GM19324 (cell line): ENCODE data around the gene CST9.
"Not testable (repeated sequence)": the region's sequence is repeated elsewhere in the genome, so short reads cannot be mapped to it uniquely, and the experiment has no call there.

Experiments used
- ATAC-seq: cut with Tn5 transposase; IDR thresholded peaks from one replicate; pipeline ENCODE4 v1.9.1; 2021; ENCODE audit warnings: mild to moderate bottlenecking, moderate library complexity; ENCODE audit not compliant: unreplicated experiment, low FRiP score

CST9 gene

DNA sequence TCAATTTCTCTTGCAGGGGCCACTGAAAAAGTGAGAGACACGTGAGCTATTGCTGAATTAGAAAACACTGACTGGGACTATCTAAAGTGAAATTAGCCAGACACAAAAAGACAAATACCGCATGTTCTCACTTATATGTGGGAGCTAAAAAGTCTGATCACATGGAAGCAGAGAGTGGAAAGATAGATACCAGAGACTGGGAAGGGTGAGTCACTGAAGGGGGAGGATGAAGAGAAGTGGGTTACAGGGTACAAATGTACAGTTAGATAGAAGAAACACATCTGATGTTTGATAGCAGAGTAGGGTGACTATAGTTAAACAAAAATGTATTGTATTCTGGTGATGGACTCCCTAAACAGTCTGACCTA lies 18.6 kb upstream of the CST9 start:
- no peak for ATAC-seq

GRCh38 chr20:23623666-23624323 lies 18.1 kb upstream of the CST9 start:
- no peak for ATAC-seq

GRCh38 chr20:23622839-23623343 lies 17.2 kb upstream of the CST9 start:
- ATAC-seq, result no peak

DNA sequence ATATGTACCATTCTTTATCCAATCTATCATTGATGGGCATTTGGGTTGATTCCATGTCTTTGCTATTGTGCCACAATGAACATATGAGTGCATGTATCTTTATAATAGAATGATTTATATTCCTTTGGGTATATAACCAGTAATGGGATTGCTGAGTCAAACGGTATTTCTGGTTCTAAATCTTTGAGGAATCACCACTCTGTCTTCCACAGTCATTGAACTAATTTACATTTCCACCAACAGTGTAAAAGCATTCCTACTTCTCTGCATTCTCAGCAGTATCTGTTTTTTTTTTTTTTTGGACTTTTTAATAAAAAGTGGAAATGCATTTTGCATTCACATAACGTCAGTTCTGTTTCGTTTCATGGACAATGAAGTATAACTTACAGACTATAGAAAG lies 16.7 kb upstream of the CST9 start:
- not testable (repeated sequence) for ATAC-seq

DNA sequence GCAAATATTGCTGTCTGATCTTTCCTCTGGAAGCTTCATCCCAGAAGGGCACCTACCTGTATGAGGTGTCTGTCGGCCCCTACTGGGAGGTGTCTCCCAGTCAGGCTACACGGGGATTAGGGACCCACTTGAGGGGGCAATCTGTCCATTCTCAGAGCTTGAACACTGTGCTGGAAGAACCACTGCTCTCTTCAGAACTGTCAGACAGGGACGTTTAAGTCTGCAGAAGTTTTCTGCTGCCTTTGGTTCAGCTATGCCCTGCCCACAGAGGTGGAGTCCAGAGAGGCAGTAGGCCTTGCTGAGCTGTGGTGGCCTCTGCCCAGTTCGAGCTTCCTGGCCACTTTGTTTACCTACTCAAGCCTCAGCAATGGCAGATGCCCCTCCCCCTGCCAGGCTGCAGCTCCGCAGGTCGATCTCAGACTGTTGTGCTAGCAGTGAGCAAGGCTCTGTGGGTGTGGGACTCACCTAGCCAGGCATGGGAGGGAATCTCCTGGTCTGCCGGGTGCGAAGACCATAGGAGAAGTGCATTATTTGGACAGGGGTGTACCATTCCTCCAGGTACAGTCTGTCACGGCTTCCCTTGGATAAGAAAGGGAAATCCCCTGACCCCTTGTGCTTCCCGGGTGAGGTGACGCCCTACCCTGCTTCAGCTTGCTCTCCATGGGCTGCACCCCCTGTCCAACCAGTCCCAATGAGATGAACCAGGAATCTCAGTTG lies 15.1 kb upstream of the CST9 start:
- not testable (repeated sequence) for ATAC-seq

DNA sequence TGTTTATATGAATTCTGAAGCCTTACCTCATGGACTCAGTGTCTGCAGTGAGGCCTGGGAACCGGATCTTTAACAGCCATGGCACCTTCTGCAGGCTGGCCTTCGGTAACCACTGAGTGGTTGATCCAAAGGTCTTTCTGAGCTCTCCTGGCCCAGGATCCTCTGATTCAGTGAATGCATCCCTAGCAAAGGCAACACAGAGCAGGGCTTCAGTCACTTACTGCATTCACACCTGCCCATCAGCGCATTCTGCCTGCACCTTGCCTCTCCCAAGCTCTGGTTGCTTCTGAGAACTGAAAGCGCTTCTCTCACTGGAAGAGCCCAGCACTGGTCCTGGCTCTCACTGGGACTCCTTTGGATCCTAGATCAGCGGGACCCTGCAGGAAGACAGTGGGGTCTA lies 8.4 kb upstream of the CST9 start:
- no peak for ATAC-seq

DNA sequence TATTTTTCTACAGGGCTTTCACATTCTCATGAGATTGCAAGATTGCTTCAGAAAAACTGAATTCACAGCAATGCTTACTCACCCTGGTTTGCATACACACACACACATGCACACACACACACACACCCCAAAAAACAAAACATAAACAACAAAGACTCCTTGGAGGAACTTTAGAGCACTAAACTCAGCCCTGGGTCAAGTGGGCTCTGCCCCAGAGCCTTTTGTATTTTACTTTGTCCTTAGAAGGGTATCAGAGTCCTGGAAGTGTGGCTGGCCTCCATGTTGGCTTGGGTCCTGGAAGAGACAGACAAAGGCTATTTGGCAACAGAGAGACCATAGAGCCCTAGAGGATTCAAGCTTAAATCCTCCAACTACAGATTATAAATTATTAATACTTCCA lies 8.0 kb upstream of the CST9 start:
- ATAC-seq, result no peak

DNA sequence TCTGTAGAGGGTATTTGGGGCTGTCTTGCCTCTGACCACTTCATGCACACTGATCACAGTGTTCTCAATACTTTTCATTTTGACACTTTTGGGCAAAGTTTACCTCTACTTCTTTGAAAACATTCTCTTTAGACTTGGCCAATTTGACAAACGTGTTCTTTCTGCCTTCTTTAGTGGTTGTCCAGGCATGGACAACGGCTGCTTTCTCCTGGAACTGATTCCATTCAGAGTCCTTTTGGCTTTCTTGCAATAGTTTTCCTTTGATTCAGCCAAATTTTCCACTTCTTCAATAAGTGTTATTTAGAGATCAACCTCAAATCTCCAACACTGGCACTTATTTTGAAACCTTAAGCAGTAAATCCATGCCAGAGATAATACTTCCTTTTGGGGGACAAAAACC lies 6.7 kb upstream of the CST9 start:
- ATAC-seq, result no peak

DNA sequence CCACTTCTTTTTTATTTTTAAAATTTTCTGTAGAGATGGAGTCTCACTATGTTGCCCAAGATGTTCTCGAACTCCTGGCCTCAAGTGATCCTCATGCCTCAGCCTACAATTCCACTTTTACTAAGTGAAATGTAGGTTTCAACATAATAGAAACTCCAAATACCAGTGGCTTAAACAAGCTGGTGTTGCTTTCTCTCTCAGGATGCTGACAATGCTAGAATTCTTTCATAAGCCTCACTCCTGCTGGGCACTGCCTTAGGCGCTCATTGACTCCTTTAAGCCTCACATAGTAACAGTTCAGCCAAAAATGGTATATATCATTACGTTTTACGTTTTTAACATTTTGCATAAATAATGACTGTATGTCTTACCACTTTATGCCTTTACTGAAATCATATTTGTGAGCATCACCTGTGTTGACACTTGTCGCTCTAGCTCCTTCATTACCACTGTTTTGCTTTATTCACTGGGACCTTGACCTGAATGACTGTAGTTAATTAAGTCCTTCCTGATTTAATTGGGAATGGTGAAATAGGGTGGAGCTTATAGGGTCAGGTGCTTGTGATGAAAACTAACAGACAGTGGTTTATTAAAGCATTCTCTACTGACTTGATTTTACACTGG lies 3.9 kb upstream of the CST9 start:
- ATAC-seq, result no peak

DNA sequence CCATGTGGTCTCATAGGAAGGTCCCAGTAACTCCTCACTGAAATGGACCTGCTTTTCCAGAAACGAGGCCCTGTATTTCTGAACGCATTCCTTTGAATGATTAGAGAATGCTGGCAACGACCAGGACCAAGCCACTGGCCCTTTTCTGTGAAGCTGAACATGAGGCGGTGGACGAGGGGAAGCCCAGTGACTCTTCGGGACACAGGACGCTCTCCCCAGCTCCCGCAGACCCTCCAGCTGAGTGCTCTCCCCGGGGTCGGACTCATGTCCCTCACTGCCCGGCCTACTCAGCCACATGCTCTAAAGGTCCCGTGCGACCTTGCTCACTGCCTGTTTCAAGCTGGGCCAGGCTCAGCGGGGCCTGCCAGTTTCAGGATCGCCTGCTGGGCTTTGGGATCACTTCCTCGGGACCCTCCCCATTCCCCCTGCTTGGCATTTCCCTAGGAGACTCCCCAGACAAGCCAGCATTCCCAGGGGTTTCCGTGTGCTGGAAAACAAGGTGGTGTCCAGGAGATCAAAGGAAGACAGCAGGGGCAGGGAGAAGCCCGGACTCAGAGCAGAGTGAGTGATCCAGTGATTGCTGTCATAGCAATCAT lies 2.6 kb upstream of the CST9 start:
- ATAC-seq, result no peak

- no peak for ATAC-seq
Measured at GRCh38 chr20:23607497-23608245, 2.0 kb upstream of the CST9 start.

DNA sequence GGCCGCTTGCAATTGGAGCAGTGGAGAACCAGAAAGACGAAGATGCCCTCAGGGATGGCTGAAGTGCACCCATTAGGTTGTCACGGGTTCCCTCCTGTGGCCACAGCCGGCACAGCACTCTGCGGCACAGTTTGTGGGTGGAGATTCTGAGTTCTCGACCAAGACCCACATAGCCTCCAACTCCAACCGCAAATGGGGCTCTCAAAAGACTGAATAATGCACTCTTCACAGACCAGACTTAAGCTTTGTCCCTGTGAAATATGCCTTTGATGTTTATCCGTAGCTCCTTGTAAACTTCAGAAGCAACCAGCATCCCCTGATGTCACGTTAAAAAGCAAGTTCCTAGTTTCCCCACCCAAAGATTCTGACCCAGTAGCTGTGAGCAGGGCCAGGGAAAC lies 934 bp upstream of the CST9 start:
- ATAC-seq, result peak; percentile 83

GRCh38 chr20:23604306-23604705 lies 1.4 kb downstream of the CST9 start:
- ATAC-seq, result no peak

DNA sequence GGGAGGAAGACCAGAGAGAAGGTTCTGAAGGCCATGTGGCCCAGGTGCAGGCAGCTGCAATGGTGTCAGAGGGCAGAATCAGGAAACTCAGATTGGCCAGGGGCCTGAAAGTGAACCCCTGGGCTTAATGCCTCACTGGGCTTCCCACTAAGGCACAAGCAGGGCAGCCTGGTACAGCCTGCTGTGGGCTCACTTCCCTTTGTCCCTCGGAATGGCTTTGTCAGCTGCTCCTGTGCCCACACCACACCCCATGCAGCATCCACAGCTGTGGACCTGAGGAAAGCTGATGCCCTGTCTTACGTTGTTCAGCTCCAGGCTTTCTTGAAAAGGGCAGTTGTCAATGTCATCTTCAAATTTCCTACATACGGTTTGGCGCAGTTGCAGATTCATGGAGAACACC lies 2.4 kb downstream of the CST9 start:
- no peak for ATAC-seq

- no peak for ATAC-seq
Measured at GRCh38 chr20:23602699-23603098, 3.0 kb downstream of the CST9 start.

- no peak for ATAC-seq
Measured at GRCh38 chr20:23602241-23602640, 3.5 kb downstream of the CST9 start.

DNA sequence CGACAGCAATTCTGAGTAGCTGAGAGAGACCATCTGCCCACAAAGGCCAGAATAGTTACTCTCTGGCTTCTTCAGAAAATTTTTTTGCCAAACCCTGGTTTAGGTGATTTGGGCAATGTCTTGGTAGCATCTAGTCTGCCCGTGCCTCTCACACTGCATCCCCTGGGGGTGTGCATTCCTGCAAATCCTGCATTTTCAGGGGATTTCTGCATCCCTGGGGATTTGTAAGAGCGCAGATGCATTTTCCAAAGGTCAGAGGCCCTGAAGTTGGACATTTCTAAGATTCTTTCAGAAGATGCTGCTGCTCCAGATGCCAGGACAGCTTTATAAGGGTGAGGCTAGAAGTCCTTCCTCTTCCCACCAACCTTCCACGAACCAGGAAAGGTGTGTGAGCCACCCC lies 4.0 kb downstream of the CST9 start:
- ATAC-seq, result no peak

DNA sequence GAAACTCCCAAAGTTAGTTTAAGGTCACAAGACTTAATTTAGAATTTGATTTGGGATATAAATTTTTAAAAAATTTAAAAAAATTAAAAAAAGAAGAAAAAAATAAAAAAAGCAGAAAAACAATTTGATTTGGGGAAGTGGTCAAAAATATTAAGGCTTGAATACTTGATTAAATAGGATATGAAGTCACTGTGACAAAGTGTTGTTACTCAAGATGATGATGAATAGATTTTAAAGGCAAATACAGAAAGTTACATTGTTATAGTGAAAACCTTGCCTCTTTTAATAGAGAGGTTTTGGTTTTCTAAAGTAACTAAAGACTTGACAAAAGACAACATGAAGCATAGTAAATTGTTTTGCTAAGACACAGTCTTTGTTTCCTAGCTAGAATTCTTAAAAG lies 7.2 kb downstream of the CST9 start:
- no peak for ATAC-seq

- ATAC-seq, result no peak
Measured at GRCh38 chr20:23596579-23597250, 9.0 kb downstream of the CST9 start.

- no peak for ATAC-seq
Measured at GRCh38 chr20:23595941-23596340, 9.8 kb downstream of the CST9 start.
